GM18873 (cell line): Measurements from ENCODE around the gene USP43.
"Not testable (repeated sequence)": the region's sequence is repeated elsewhere in the genome, so short reads cannot be mapped to it uniquely, and the experiment has no call there.

Experiments used
- ATAC-seq: cut with Tn5 transposase; IDR thresholded peaks from one replicate; pipeline ENCODE4 v1.9.1; 2021; ENCODE audit warnings: mild to moderate bottlenecking, moderate library complexity, moderate number of reproducible peaks; ENCODE audit not compliant: unreplicated experiment, low FRiP score

The USP43 gene

DNA sequence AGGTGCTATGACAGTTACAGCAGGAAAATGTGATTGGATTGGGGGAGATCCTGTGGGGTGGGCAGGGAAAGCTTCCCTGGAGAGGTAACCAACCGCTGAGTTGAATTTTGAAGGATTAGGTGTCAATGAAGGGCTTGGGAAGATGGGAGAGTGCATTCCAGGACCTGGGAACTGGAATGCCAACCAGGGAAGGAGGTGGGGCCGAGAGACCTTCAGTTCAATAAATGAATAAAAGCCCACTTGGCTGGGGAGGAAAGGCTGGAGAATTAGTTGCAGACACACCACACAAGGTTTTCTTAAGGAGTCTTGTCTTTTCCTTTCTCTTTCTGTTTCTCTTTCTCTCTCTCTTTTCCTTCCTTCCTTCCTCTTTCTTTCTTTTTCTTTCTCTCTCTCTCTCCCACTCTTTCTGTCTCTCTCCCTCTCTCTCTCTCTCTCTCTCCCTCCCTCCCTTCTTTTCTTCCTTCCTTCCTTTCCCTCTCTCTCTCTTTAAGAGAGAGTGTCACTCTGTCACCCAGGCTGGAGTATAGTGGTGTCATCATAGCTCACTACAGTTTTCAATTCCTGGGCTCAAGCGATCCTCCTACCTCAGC, 3.3 kb downstream of the USP43 start:
- ATAC-seq, result no peak

DNA sequence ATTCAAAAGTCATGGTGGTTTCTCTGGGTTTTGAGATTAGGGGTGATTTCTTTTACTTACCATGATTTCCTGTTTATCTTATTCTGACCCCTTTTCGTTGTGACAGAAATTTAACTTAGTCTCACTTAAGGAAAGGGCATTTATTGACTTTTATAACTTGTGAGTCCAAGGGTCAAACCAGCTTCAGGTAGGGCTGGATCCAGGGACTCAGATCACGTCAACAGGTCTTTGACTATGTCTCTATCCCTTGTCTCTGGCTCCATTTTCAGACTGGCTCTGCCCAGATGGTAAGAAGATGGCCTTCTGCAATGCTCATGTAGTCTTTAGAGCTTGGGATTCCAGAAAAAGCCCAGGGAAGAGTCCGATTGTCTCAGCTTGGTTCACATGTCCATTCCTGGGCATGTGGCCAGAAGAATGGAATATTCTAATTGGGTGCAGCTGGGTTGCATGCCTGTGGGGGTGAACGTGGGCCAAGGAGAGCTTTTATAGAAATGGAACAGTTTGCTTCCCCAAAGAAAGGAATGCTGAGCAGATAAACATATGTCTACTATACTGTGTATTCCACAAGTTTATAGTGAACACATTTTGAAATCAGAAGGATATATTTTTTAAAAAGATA, 13.4 kb downstream of the USP43 start:
- no peak for ATAC-seq

DNA sequence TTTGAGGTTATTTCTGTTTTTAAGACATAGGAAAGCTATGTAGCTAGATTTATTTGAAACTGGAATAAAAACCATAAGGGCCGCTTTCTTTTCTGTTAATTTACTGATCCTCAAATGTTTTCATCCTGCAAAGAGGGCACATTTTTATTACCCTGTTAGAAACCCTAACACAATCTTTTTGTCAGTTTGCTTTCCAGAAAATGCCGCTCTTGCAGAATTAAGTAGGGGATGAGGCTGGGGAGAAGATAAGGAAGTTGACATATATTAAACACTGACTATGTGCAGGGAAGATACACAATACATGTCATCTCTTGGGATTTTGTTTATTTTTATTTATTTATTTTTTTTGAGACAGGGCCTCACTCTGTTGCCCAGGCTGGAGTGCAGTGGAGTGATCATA, 15.7 kb downstream of the USP43 start:
- ATAC-seq, result no peak

DNA sequence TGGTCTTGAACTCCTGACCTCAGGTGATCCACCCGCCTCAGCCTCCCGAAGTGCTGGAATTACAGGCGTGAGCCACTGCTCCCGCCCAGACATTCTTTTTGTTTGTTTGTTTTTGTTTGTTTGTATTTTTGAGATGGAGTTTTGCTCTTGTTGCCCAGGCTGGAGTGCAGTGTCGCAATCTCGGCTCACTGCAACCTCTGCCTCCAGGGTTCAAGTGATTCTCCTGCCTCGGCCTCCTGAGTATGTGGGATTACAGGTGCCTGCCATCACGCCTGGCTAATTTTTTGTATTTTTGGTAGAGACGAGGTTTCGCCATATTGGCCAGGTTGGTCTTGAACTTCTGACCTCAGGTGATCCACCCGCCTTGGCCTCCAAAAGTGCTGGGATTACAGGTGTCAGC, 18.2 kb downstream of the USP43 start:
- ATAC-seq, result not testable (repeated sequence)

DNA sequence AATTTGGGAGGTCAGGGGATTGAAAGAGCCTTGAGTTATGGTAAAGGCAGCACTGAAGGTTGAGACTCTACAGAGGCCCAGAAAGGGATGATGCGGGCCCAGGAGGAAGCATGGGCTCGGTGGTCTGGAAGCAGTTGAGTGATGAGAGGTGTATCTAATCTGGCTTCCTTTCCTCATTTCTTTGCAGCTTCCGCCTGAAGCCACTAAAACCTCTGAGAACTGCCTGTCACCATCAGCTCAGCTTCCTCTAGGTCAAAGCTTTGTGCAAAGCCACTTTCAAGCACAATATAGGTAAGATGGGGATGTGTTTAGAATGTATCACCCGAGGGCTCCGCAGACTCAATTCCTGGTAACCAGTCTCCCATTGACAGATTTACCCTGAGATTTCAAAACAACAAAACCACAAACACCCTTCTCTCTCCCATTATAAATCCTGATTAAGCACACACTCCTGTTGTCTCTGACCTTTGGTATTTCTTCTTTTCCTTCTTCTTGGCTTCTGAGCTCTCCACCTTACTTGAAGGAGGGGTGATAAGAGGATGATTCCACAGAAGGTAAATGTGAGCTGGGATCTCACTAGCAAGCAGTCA, 21.2 kb downstream of the USP43 start:
- no peak for ATAC-seq

DNA sequence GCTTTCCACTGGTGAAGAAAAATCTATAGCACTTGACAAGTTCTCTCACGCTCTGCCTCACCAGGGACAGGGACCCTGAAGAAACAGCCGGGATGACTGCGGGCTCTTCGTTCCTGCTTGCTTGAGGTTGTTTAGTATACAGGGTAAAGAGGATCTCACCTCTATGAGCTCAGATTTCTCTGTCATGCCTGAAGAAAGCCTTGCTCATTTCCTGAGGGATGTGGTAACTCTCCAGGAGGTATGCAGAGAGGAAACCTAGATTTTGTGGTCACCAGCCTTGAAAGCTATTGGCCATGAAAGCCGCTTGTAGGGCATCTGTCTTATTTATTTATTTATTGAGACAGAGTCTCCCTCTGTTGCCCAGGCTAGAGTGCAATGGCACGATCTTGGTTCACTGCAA, 23.2 kb downstream of the USP43 start:
- ATAC-seq, result no peak

DNA sequence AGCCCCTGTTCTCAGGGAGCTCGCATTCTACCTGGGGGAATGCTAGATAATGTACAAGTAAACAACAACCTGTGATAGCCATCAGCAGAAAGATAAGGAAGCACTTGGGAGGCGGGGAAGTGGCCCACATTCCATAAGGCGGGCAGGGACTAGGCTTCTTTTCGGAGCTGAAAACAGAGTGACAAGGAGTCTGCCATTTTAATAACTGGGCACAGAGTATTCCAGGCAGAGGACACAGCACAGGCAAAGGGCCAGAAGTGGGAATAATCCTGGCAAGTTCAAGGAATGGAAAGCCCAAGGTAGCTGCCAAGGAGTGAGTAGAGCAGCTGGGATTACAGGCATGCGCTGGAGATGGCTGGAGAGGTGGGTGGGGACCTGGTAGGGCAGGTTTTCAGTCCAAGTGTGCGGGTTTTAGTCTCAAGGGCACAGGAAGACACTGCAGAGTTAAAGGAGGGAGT, 24.3 kb downstream of the USP43 start:
- no peak for ATAC-seq

DNA sequence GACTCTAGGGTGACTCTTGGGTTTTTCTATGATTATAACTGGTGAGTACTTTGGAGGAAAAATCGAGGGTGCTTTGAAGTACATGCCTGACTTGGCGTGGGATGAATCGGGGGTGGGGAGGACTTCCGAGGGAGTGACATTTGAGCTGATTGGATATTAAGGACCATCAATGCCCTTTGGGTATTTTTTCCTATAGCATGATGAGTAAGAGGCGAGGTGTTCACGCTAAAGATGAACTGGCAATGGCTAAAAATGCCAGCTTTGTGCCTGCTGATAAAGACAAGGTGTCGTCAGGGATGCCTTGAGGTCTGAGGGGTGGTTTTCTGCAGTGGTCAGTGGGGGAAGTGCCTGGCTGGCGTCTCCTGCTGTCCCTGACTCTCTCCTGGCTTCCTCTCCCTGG, 25.3 kb downstream of the USP43 start:
- no peak for ATAC-seq

DNA sequence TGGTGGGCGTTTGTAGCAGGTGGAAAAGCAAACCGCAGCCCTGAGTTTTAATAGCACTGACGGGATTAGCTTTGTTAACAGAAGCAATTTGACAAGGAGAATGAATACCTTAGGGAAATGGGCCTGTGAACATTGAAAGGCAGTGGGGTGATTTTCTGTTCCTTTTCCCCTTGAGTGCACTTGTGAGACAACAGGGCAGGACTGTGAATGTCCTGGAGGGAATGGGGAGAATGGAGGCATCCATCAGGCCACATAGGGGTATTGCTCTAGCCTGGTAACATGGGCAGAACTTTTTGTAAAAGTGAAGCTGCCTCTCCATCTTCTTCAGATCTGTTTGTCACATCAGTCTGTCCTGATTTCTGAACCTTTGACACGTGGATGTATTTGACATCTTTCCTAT, 26.2 kb downstream of the USP43 start:
- no peak for ATAC-seq

DNA sequence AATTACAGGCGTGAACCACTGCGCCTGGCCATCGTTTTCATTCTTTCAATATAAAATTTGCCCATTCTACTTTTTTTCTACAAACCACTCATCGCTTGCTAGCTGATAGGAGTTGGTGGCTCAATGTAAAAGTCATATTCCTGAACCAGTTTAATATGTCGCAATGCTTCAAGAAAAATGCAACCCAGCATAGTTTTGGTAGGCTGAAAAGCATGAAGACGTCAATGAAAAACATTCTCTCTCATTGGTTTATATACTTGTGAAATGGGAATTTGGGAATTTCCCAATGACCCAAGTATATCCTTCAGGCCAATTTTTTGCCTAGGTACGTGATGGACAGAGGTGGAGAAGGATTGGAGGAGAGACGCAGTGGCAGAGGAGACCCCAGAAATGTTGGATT, 26.9 kb downstream of the USP43 start:
- ATAC-seq, result no peak

DNA sequence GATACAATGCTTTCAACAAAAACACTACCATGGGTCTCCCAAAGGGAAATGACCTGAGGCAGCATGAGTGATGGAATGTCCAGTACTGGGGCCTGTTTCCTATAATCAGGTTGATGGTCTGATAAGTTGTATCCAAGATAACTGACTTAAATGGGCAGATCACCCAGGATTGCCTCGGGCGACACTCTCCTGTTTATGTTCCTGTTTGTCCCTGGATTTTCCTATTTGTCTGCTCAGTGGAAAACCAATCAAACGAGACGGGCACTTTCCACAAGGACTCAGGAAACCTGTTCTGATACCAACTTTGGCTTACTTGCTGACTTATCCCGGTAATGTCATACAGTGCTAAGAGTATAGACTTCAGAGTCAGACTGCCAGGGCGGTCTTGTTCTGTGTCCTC, 27.4 kb downstream of the USP43 start:
- ATAC-seq, result no peak

DNA sequence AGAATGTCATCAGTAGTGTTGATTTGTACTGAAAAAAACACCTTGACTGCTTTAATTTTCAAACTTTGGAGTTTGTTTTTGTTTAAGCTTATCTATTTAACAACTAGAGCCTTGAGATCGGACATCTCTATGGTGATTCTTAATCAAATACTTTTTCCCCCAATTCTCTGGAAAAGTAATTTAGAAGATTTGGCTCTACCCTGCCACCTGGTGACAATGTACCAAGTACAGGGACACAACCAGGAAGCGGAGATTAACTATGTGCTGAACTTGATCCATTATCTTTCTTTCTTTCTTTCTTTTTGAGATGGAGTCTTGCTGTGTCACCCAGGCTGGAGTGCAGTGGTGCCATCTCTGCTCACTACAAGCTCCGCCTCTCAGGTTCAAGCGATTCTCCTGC, 30.8 kb downstream of the USP43 start:
- no peak for ATAC-seq

DNA sequence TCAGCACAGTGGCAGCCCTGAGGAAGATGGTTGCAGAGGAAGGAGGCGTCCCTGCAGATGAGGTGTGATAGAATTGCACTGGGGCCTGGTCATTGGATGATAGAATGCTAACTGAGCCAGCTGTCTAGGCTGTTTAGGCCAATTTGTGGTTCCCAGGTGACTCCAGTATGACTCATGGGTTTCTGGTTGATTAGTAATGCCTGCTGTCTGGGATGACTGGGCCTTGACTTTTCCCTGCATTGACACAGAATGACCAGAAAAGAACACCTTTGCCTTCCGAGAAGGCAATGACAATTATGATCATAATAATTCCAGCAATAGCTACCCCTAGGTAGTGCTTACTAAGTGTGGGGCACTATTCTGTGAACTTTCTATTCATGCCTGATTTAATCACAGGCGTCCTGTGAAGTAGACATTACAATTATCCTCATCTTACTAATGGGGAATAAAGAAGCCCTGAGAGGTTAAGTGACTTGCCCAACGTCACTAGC, 31.5 kb downstream of the USP43 start:
- ATAC-seq, result no peak

DNA sequence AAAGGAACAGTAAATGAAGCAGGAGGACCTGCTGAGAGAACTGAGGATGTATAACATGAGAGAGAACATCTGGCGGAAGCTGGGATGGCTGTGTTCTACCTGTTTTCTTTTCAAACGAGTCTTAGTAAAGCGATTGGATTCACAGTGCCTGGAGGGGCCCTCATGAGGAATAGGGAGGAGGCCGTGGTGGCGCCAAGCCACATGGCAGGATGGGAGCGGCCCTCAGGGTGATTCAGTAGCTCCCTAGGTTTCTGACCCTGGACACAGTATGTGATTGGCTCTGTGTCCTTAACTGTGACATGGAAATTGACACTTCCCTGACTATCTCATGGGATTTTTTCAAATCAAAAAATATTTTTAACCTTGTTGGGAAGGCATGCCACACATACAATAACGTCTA, 32.1 kb downstream of the USP43 start:
- no peak for ATAC-seq

DNA sequence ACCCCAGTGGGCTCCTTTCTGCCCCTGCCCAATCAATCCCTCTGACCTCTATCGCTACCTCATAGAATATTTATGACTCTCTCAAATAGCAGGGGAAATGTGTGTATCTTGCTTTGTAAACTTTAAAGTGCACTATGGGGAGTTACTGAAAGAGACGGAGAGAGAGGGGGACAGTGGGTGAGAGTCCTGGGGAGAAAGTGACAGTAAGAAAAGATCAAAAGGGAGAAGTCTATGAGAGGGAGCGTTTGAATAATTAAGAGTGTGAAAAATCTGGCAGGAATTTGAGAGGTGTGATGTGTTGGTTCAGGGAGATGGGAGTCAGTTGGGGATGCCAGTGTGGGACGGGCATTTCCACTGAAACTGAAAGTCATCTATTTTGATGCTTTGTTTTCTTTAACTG, 32.6 kb downstream of the USP43 start:
- no peak for ATAC-seq

DNA sequence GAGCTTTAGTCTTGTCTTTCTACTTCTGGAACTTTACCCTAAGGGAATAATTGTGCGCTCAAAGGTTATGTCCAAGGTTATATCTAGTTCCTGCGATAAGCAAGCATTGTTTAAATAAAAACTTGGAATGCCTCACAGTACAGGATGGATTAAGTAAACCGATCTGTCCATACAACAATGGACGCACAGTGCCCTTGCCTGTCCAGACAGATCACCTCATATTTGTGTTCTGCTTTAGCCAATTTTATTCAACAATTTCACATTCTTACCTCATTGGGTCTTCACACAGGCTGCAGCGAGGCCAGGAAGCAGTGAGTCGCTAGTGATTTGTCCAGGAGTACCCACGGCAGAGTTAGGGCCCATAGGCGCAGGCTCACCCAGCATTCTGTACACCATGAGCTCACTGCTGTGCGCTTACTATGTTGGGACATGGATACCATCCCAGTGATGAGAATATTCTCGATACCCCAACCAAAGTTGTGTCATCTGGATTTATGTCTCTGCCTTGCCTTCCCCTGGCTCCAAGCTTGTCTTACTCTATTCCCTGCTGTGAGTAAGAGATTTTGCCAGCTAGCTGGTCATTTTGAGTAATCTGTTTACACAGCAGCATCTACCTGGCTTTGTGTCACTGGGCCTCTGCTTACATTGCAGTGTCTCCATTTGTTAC, 39.8 kb downstream of the USP43 start:
- no peak for ATAC-seq

DNA sequence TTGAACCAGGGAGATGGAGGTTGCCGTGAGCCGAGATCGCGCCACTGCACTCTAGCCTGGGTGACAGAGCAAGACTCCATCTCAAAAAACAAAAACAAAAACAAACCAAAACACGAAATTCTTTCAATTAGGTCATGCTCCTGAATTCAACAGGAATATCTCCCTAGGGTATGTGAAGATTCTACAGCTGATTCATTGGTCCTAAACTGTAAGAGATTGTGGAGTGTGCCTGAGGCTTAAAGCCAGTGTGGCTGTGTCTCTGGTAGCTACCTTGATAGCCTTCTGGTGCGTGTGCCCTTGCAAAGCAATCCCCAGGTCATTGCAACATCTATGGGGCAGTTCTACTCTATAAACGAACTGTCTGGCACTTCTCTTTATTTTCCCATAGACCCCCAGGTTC, 48.4 kb downstream of the USP43 start:
- no peak for ATAC-seq

DNA sequence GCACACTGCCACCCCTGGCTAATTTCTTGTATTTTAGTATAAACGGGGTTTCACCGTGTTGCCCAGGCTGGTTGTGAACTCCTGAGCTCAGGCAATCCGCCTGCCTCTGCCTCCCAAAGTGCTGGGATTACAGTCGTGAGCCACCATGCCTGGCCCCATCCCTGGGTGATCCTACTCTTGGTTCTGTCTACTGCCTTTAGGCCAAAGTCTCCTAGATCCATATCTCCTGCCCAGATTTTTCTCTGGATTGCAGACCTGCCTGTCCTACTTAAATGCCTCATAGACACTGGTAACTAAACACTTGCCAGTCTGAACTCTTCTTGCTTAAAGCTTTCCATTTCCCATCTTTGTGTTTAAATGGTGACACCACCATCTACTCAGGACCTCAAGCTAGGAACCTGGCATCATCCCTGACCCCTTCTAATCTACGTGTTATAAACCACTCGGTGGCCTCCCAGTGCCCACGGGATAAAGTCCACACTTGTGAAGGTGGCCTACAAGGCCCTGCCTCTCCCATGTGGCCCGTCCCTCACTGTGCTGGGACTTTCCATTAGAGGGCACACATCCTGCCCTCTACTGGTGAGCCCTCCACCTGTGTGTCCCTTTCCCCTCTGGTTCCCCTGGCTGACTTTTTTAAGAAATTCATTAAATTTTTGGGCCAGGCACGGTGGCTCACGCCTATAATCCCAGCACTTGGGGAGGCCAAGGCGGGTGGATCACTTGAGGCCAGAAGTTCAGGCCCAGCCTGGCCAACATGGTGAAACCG, 51.1 kb downstream of the USP43 start:
- ATAC-seq, result no peak

DNA sequence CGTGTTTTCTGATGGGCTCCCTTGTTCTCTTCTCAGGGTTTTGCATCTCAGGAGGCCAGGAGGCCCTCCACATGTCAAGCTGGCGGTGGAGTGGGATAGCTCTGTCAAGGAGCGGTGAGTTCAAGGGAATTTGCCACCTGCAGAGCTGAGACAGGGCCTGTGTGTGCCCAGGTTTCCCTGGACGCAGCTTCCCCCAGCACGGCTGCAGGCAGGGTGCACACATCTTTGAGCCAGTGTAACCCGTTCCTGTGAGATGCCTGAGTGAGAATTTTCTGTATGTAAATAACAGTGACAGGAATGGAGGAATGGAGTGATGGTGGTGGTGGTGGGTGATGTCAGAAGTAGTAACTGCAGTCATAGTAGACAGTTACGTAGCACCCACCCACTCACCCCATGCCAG, 54.8 kb downstream of the USP43 start:
- no peak for ATAC-seq

DNA sequence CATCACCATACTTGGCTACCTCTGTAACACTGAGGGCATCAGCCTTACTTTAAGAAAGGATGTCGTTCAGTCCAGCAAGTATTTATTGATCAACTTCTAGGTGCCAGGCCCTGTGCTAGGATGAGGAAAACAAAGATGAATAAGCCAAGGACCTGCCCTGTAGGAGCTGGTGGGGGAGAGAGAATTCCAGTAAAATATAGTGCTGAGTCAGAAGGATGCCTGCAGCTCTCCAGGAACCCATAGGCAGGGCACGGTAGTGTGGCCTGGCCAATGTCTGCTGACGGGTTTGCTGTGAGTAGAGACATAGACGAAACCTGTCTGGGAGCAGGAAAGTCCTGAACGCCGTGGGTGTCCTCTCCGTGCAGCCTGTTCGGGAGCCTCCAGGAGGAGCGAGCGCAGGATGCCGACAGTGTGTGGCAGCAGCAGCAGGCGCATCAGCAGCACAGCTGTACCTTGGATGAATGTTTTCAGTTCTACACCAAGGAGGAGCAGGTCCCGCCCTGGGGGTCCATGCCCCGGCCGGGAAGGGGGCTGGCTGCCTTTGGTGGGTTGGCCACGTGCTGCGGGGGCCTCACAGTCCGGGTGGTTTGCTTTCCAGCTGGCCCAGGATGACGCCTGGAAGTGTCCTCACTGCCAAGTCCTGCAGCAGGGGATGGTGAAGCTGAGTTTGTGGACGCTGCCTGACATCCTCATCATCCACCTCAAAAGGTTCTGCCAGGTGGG, 55.6 kb downstream of the USP43 start:
- ATAC-seq, result no peak
